ENCODE results near the gene EEPD1.

Gene EEPD1

DNA sequence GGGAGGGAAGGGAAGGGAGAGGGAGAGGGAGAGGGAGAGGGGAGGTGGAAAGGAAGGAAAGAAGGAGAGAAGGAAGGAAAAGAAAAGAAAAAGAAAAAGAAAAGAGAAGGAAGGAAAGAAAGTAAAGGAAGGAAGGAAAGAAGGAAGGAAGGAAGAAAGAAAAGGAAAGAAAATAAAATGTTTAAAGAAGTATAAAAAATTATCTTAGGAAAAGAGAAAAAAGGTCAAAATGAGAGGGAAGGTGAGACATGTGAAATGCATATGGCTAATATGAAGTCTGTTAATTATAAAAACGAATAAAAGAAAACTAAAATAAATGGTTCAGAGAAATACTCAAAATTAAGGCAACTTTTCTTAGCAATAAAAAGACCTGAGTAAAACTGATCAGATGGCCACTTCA, 190.5 kb downstream of the EEPD1 start:
- Histone ChIP-seq H3K36me3 (ENCODE audit: insufficient read depth, low read length) (no peaks in the 10 kb centered on the region), H3K27me3 (ENCODE audit: insufficient read depth, low read length, poor library complexity) (no peaks in the 10 kb centered on the region), H3K79me2 (ENCODE audit: insufficient read depth, low read length) (no peaks in the 10 kb centered on the region), H3K4me1 (ENCODE audit: insufficient read depth, low read length) (no peaks in the 10 kb centered on the region), H2AFZ (ENCODE audit: low read depth, low read length) (no peak overlapping the region), H3K9me3 (ENCODE audit: insufficient read depth, low read length, severe bottlenecking) (no peaks in the 10 kb centered on the region), H3K9ac (ENCODE audit: low read depth, low read length) (no peak overlapping the region), H3K4me3 (ENCODE audit: low read depth in 1 of 2, low read length in 2 of 2) (no peak overlapping the region), H3K27ac (ENCODE audit: low read length) (no peak overlapping the region), H3K4me2 (ENCODE audit: insufficient read depth, low read length) (no peak overlapping the region), H4K20me1 (ENCODE audit: insufficient read depth, low read length) (no peaks in the 10 kb centered on the region)
- TF ChIP-seq, protein P1, sequence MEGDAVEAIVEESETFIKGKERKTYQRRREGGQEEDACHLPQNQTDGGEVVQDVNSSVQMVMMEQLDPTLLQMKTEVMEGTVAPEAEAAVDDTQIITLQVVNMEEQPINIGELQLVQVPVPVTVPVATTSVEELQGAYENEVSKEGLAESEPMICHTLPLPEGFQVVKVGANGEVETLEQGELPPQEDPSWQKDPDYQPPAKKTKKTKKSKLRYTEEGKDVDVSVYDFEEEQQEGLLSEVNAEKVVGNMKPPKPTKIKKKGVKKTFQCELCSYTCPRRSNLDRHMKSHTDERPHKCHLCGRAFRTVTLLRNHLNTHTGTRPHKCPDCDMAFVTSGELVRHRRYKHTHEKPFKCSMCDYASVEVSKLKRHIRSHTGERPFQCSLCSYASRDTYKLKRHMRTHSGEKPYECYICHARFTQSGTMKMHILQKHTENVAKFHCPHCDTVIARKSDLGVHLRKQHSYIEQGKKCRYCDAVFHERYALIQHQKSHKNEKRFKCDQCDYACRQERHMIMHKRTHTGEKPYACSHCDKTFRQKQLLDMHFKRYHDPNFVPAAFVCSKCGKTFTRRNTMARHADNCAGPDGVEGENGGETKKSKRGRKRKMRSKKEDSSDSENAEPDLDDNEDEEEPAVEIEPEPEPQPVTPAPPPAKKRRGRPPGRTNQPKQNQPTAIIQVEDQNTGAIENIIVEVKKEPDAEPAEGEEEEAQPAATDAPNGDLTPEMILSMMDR (IDR thresholded peaks at IDR 0.05; ENCODE audit: borderline replicate concordance, extremely low read depth, low read length, poor library complexity, severe bottlenecking), result no peak
- TF ChIP-seq EZH2 (IDR thresholded peaks at IDR 0.05; ENCODE audit: borderline replicate concordance, low read depth, low read length, severe bottlenecking), result no peak
- ATAC-seq (ENCODE audit: insufficient read depth, low read depth) (no peak), DNase-seq (no peak)

DNA sequence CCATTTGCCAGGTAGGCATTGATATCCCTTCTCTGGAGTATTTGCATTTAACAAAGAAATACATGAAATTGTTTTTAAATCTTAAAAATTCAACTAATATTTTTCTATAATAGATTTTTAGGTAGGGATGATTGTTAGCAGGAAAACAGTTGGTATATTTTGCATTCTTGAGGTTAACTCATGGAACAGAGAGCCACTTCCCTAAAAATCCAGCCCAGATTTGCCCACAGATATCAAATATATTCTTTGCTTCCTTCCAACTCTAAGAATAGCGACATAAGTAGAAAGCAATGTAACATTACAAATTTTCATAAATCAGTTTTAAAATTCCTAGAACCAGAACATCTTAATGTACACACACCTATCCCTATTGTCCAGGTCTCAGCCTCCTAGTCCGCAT, 191.6 kb downstream of the EEPD1 start:
- TF ChIP-seq, protein P1 (IDR thresholded peaks at IDR 0.05; ENCODE audit: borderline replicate concordance, extremely low read depth, low read length, poor library complexity, severe bottlenecking), result no peak
- TF ChIP-seq EZH2 (IDR thresholded peaks at IDR 0.05; ENCODE audit: borderline replicate concordance, low read depth, low read length, severe bottlenecking), result no peak
- H3K4me3 ChIP-seq (ENCODE audit: low read depth in 1 of 2, low read length in 2 of 2), result no peak overlapping the region
- no peak for DNase-seq
- no peak overlapping the region for H2AFZ ChIP-seq (ENCODE audit: low read depth, low read length)
- no peak overlapping the region for H3K4me2 ChIP-seq (ENCODE audit: insufficient read depth, low read length)
- no peaks in the 10 kb centered on the region for H3K9me3 ChIP-seq (ENCODE audit: insufficient read depth, low read length, severe bottlenecking)
- H3K4me1 ChIP-seq (ENCODE audit: insufficient read depth, low read length), result no peaks in the 10 kb centered on the region
- H4K20me1 ChIP-seq (ENCODE audit: insufficient read depth, low read length), result no peaks in the 10 kb centered on the region
- no peaks in the 10 kb centered on the region for H3K36me3 ChIP-seq (ENCODE audit: insufficient read depth, low read length)
- no peak overlapping the region for H3K9ac ChIP-seq (ENCODE audit: low read depth, low read length)
- no peak for ATAC-seq (ENCODE audit: insufficient read depth, low read depth)
- H3K27me3 ChIP-seq (ENCODE audit: insufficient read depth, low read length, poor library complexity), result no peaks in the 10 kb centered on the region
- no peak overlapping the region for H3K27ac ChIP-seq (ENCODE audit: low read length)
- no peaks in the 10 kb centered on the region for H3K79me2 ChIP-seq (ENCODE audit: insufficient read depth, low read length)

DNA sequence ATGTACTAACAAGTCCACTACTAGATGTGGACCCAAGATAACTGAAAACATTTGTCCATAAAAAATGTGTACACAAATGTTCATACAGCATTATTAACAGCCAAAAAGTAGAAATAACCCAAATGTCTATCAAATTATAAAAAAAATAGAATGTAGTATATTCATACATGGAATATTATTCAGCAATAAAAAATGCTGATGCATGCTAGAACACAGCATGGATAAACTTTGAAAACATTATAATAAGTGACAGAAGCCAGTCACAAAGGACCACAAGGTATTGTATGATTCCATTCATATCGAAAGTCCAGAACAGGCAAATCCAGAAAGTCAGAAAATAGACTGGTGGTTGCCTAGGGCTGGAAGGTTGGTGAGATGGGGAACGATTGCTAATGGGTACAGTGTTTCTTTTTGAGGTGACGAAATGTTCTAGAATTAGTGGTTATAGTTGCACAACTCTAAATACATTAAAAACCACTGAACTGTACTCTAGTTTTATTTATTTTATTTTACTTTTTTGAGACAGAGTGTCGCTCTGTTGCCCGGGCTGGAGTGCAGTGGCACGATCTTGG, 193.3 kb downstream of the EEPD1 start:
- Histone ChIP-seq H3K4me2 (ENCODE audit: insufficient read depth, low read length) (no peak overlapping the region), H3K9ac (ENCODE audit: low read depth, low read length) (no peak overlapping the region), H3K79me2 (ENCODE audit: insufficient read depth, low read length) (no peaks in the 10 kb centered on the region), H3K9me3 (ENCODE audit: insufficient read depth, low read length, severe bottlenecking) (no peaks in the 10 kb centered on the region), H4K20me1 (ENCODE audit: insufficient read depth, low read length) (no peaks in the 10 kb centered on the region), H3K27me3 (ENCODE audit: insufficient read depth, low read length, poor library complexity) (no peaks in the 10 kb centered on the region), H3K36me3 (ENCODE audit: insufficient read depth, low read length) (no peaks in the 10 kb centered on the region), H3K27ac (ENCODE audit: low read length) (no peak overlapping the region), H3K4me3 (ENCODE audit: low read depth in 1 of 2, low read length in 2 of 2) (no peak overlapping the region), H2AFZ (ENCODE audit: low read depth, low read length) (no peak overlapping the region), H3K4me1 (ENCODE audit: insufficient read depth, low read length) (no peaks in the 10 kb centered on the region)
- ATAC-seq (ENCODE audit: insufficient read depth, low read depth) (no peak), DNase-seq (no peak)
- no peak for TF ChIP-seq EZH2 (IDR thresholded peaks at IDR 0.05; ENCODE audit: borderline replicate concordance, low read depth, low read length, severe bottlenecking)
- TF ChIP-seq, protein P1 (IDR thresholded peaks at IDR 0.05; ENCODE audit: borderline replicate concordance, extremely low read depth, low read length, poor library complexity, severe bottlenecking), result no peak

DNA sequence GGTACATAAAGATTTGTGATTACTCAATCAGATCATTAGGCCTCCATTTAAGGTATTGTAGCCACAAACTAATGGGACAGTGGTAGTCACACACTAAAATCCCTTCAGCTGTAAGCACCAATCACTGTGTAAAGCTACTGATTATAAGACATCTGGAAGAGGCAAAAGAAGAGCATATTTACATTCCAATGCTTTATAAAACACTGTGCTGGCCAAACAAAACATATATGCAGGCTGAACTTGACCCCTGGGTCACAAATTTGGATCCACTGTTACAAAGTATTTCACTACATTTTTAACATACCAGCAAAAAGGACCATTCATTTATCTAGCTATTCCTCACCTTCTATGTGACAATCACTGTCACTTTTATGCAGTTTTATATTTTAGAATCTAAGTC, 195.2 kb downstream of the EEPD1 start:
- Histone ChIP-seq H3K9ac (ENCODE audit: low read depth, low read length) (no peak overlapping the region), H3K79me2 (ENCODE audit: insufficient read depth, low read length) (no peaks in the 10 kb centered on the region), H4K20me1 (ENCODE audit: insufficient read depth, low read length) (no peaks in the 10 kb centered on the region), H3K4me2 (ENCODE audit: insufficient read depth, low read length) (no peak overlapping the region), H2AFZ (ENCODE audit: low read depth, low read length) (no peak overlapping the region), H3K4me3 (ENCODE audit: low read depth in 1 of 2, low read length in 2 of 2) (no peak overlapping the region), H3K9me3 (ENCODE audit: insufficient read depth, low read length, severe bottlenecking) (no peaks in the 10 kb centered on the region), H3K27ac (ENCODE audit: low read length) (no peak overlapping the region), H3K36me3 (ENCODE audit: insufficient read depth, low read length) (no peaks in the 10 kb centered on the region), H3K4me1 (ENCODE audit: insufficient read depth, low read length) (no peaks in the 10 kb centered on the region), H3K27me3 (ENCODE audit: insufficient read depth, low read length, poor library complexity) (no peaks in the 10 kb centered on the region)
- no peak for TF ChIP-seq EZH2 (IDR thresholded peaks at IDR 0.05; ENCODE audit: borderline replicate concordance, low read depth, low read length, severe bottlenecking)
- TF ChIP-seq, protein P1 (IDR thresholded peaks at IDR 0.05; ENCODE audit: borderline replicate concordance, extremely low read depth, low read length, poor library complexity, severe bottlenecking), result no peak
- ATAC-seq (ENCODE audit: insufficient read depth, low read depth) (no peak), DNase-seq (no peak)

Data from DND-41 (cell line).